IPS DF 6.9 (cell line): ENCODE results near the gene PDZRN4.
"Not testable (repeated sequence)": the region's sequence is repeated elsewhere in the genome, so short reads cannot be mapped to it uniquely, and the experiment has no call there.

Experiments used
- DNase-seq: peaks from one replicate; pipeline ENCODE4 v3.0.0-alpha.2; 2013; ENCODE audit warnings: low read depth, low spot score
- H3K27ac ChIP-seq: one replicate; pipeline ENCODE4 v1.5.1; 2013; ENCODE audit warnings: low read length, control low read depth
- H3K27me3 ChIP-seq: 2 replicates; pipeline ENCODE4 v1.6.1; 2013; ENCODE audit warnings: mild to moderate bottlenecking, low read length; ENCODE audit not compliant: control insufficient read depth, insufficient read depth
- H3K36me3 ChIP-seq: 2 replicates; pipeline ENCODE4 v1.6.1; 2013; ENCODE audit warnings: low read length; ENCODE audit not compliant: control insufficient read depth, insufficient read depth
- H3K4me1 ChIP-seq: 2 replicates; pipeline ENCODE4 v1.6.1; 2013; ENCODE audit warnings: low read length; ENCODE audit not compliant: control insufficient read depth, insufficient read depth
- H3K4me3 ChIP-seq: 2 replicates; pipeline ENCODE4 v1.5.1; 2013; ENCODE audit warnings: mild to moderate bottlenecking, low read length
- H3K9me3 ChIP-seq: 2 replicates; pipeline ENCODE4 v1.6.1; 2013; ENCODE audit warnings: low read length, inconsistent platforms; ENCODE audit not compliant: control insufficient read depth, insufficient read depth
- WGBS: extraction: QIAGEN DNeasy Blood & Tissue Kit; methylation state at CpG from one replicate; pipeline ENCODE4 v1.1.7; 2013; ENCODE audit warnings: mixed read lengths, missing lambda C conversion rate; ENCODE audit not compliant: insufficient read length, insufficient coverage; 5-methylcytosine and 5-hydroxymethylcytosine counted together

PDZRN4 gene

DNA sequence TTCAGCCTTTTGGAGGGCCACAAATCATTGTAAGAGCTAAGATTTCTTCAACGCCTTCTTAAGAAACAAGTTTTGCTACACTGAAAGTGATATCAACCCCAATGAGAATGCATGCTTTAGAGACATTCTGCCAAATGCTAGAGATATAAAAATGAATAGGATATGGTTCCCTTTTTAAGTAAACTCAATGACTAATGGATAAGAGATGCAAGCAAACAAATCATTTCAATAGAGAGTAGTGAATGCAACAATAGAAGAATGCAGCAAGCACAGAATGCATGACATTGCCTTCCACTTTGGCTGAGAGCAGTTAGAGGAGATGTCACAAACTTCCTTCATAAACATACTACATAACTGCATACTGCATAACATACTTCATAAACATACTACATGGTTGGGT is 116.4 kb downstream of the PDZRN4 start:
- no peak for DNase-seq
- no peaks in the 10 kb centered on the region for H3K27me3 ChIP-seq
- no peak overlapping the region for H3K4me3 ChIP-seq
- no CpG with 5 or more reads among the region's 1 CpG for WGBS
- no peak overlapping the region for H3K27ac ChIP-seq
- no peaks in the 10 kb centered on the region for H3K36me3 ChIP-seq
- no peaks in the 10 kb centered on the region for H3K4me1 ChIP-seq
- H3K9me3 ChIP-seq = no peaks in the 10 kb centered on the region

DNA sequence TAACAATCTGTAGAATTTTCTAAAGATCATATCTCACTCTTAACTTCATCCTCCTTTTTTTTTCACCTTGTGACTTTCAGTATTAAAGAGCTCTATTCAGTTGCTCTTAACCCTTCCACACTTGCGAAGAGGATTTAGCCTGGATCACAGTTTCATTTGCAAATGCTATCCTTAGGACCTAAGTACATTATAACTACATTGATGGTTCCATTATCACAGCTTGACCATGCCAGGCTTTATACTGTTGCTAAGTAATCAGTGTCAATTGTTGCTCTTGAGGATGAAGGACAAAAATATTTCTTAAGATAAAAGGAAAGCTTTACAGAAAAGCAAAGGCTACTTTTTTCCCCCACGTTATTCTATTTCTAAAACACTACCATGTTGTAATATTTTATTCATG is 122.2 kb downstream of the PDZRN4 start:
- Histone ChIP-seq H3K9me3 (no peaks in the 10 kb centered on the region), H3K4me1 (no peaks in the 10 kb centered on the region), H3K4me3 (no peak overlapping the region), H3K27ac (no peak overlapping the region), H3K36me3 (no peaks in the 10 kb centered on the region), H3K27me3 (no peaks in the 10 kb centered on the region)
- no peak for DNase-seq
- WGBS = no CpG with 5 or more reads among the region's 2 CpGs

DNA sequence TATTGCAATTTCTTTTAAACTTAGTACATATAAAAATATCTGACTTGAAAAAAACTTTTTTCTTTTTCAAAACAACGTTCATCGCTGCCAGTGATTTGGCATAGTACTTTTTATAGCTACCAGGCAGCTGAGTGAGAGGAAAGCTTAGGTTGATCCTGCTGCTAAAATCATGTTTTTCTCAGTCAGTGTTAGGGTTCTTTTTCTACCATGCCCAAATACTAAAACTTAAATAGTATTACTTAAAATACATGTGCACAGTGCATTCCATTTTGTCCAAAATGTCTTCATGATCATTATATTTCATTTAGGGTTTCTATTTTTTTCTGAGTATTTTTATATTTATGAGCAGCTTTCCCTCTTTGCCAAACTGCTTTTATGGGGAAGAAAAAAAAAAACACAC is 123.8 kb downstream of the PDZRN4 start:
- no peaks in the 10 kb centered on the region for H3K9me3 ChIP-seq
- no peak for DNase-seq
- WGBS = no CpG with 5 or more reads among the region's 2 CpGs

DNA sequence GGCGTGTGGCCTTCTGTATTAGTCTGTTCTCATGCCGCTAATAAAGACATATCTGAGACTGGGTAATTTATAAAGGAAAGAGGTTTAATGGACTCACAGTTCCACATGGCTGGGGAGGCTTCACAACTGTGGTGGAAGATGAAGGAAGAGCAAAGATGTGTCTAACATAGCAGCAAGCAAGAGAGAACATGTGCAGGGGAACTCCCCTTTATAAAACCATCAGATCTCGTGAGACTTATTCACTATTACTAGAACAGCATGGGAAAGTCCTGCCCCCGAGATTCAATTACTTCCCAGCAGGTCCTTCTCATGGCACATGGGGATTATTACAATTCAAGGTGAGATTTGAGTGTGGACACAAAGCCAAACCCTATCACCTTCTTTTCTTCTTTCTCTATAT is 124.3 kb downstream of the PDZRN4 start:
- no CpG with 5 or more reads among the region's 4 CpGs for WGBS
- H3K27ac ChIP-seq, H3K4me3 ChIP-seq, H3K9me3 ChIP-seq, H3K4me1 ChIP-seq, H3K36me3 ChIP-seq, H3K27me3 ChIP-seq, DNase-seq: not testable (repeated sequence)

More for the DNA sequence above, 123.8 kb downstream of the PDZRN4 start:
- Histone ChIP-seq H3K27ac (no peak overlapping the region), H3K4me1 (no peaks in the 10 kb centered on the region), H3K27me3 (no peaks in the 10 kb centered on the region), H3K4me3 (no peak overlapping the region), H3K36me3 (no peaks in the 10 kb centered on the region)

DNA sequence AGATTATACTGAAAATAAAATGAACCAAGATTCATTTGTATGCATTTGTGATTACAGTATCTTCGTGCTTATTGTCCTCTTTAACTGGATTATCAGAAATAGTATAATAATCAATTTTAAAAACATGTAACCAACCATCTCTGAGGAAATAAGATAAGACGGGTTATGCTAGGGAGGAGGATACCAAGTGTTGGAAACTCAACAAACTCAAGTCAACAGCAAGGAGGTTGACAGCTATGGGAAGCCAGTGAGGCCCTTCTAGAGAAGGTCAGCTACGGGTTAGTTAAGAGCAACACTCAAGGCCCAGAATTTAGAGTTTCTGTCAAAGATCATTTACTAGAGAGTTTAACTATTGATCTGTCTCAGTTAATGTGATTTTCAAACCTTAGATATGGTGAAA is 137.2 kb downstream of the PDZRN4 start:
- Histone ChIP-seq H3K27ac (no peak overlapping the region), H3K36me3 (no peaks in the 10 kb centered on the region), H3K4me3 (no peak overlapping the region), H3K27me3 (no peaks in the 10 kb centered on the region), H3K9me3 (no peaks in the 10 kb centered on the region), H3K4me1 (no peaks in the 10 kb centered on the region)
- no CpG with 5 or more reads among the region's 3 CpGs for WGBS
- no peak for DNase-seq

DNA sequence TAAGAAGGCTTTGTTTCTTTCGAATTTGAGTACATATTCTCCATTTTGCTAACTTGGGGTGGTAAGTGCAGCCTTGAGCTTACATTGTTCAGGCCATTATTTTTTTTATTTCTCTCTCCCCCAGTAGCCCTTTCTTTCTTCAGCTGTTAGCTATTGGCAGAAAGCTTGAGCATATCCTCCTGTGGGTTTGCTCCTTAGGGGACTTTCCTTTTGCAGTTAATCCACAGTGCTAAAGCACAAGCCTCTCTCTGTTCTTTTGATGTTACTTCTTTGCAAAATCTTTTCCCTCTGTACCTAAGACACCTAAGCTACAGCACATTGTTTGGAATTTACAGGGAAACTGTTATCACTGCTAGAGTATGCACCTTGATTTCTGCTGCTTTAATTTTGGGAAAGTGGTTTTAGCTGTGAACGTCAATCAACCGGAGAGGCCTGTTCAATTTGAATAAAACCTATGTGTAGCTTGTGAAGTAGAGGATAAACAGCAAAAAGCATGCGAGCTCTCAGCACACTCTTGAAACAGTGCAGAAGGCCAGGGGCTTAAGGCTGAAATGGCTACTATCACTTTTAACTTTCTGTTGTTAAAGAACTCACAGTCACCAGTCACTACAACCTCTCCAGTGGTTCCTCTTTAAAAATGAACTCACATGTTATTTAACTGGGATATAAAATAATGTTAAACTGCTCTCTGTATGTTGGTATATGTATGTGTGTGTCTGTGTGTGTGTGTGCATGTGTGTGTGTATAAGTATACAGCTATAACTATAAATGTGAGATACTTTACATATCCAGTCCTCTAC is 139.2 kb downstream of the PDZRN4 start:
- WGBS = no CpG with 5 or more reads among the region's 4 CpGs
- Histone ChIP-seq H3K9me3 (no peaks in the 10 kb centered on the region), H3K4me3 (no peak overlapping the region), H3K27me3 (no peaks in the 10 kb centered on the region), H3K36me3 (no peaks in the 10 kb centered on the region), H3K4me1 (no peaks in the 10 kb centered on the region), H3K27ac (no peak overlapping the region)
- DNase-seq = no peak

DNA sequence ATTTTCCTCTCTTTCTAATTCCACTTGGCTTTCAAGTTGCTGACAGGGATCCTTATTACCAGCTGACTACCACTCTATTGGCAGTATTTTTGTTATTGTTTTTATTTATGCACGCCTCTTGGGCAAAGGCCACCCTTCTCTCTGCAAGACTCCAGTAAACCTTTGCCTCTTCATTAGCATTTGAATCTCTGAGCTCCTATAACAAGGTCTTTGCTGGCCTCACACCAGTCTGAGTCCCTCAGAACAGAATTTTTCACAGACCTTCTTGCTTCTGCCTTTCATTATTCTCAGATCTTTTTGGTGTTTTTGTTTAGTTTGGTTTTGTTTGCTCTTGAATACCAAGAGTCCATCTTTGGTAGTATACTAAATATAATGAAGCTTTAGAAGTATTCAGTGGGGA is 145.9 kb downstream of the PDZRN4 start:
- Histone ChIP-seq H3K4me3 (no peak overlapping the region), H3K4me1 (peaks cover 2% of the 10 kb centered on the region; the same call in 1 of the 2 replicates), H3K36me3 (no peaks in the 10 kb centered on the region), H3K27ac (no peak overlapping the region), H3K9me3 (no peaks in the 10 kb centered on the region), H3K27me3 (no peaks in the 10 kb centered on the region)
- no CpG with 5 or more reads among the region's 1 CpG for WGBS
- no peak for DNase-seq

DNA sequence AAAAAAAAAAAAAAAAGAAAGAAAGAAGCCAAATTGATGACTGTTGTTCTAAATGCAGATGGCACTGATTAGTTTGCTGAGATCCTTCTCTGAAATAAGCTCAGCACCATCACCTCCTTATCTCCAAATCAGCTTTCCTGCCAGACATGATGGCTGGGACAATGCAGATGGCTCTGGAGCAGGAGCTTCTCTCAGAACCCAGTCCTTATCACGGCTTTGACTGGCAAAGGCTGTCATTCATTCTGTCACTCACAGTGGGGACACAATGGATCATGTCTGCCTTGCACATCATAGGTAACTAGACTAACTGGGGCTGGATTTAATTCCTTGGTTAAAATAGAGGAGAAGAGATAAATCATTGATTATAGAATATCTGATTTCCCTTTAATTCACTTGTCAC is 146.3 kb downstream of the PDZRN4 start:
- no CpG with 5 or more reads among the region's 1 CpG for WGBS
- Histone ChIP-seq H3K27me3 (no peaks in the 10 kb centered on the region), H3K4me3 (no peak overlapping the region), H3K9me3 (no peaks in the 10 kb centered on the region), H3K4me1 (peaks cover 2% of the 10 kb centered on the region; the same call in 1 of the 2 replicates), H3K36me3 (no peaks in the 10 kb centered on the region), H3K27ac (no peak overlapping the region)
- no peak for DNase-seq

DNA sequence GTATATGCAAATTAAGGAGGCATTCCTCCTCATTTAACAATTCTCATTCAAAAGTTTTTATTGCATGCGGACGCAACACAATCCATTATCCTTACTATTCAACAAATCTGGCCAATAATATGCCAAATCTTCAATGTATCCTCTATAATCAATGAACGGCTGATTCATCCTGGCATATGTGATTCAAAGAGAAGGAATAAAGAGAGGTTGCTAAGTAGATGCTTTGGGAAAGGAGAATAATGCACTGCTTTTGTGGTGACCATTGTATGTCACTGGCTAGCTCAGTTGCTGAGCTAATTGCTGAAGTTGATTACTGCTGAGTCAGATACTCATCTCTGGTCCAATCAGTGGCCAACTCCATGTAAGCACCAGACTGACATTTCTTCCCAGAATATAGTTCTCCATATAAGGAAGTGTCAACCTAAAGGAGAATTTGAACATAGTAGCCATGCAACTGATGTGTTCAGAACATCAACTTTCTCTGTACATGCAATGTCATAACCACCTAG is 148.0 kb downstream of the PDZRN4 start:
- DNase-seq = no peak
- Histone ChIP-seq H3K36me3 (no peaks in the 10 kb centered on the region), H3K9me3 (no peaks in the 10 kb centered on the region), H3K4me1 (peaks cover 2% of the 10 kb centered on the region; the same call in 1 of the 2 replicates), H3K27ac (no peak overlapping the region), H3K27me3 (no peaks in the 10 kb centered on the region), H3K4me3 (no peak overlapping the region)
- WGBS = no CpG with 5 or more reads among the region's 3 CpGs

DNA sequence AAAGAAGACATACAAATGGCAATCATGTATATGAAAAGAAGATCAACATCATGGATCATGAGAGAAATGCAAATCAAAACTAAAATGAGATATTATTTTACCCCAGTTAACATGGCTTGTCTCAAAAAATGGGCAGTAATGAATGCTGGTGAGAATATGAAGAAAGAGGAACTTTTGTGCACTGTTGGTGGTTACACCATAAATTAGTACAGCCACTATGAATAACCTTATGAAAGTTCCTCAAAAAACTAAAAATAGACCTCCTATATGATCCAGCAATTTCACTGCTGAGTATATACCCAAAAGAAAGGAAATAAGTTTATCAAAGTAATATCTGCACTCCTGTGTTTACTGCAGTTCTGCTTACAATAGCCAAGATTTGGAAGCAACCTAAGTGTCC is 151.7 kb downstream of the PDZRN4 start:
- no peaks in the 10 kb centered on the region for H3K27me3 ChIP-seq
- DNase-seq = no peak
- H3K4me3 ChIP-seq = no peak overlapping the region
- no peaks in the 10 kb centered on the region for H3K9me3 ChIP-seq
- no peaks in the 10 kb centered on the region for H3K36me3 ChIP-seq
- H3K27ac ChIP-seq = no peak overlapping the region
- no peaks in the 10 kb centered on the region for H3K4me1 ChIP-seq
